HTERT RPE-1 (cell line): ENCODE measurements around the gene VAV3.

Experiments
- in situ Hi-C: fragments of 300-500 bp; cut with MboI; formaldehyde crosslinking; loops from 4 replicates; pipeline ENCODE4 v1.14.3; 2020; ENCODE audit warnings: low sequenced_read_pairs

Gene VAV3

GRCh38 chr1:107604825-107605224, 360.2 kb downstream of the VAV3 start:
- in situ Hi-C loops: no loop called here

- in situ Hi-C loops: no loop called here
Observed at GRCh38 chr1:107600607-107601160, 364.3 kb downstream of the VAV3 start.

- in situ Hi-C loops: no loop called here
Observed at GRCh38 chr1:107599220-107599619, 365.8 kb downstream of the VAV3 start.

- in situ Hi-C loops: no loop called here
Observed at GRCh38 chr1:107597290-107597689, 367.7 kb downstream of the VAV3 start.

GRCh38 chr1:107594536-107594935, 370.4 kb downstream of the VAV3 start:
- in situ Hi-C loops: no loop called here

GRCh38 chr1:107593501-107594209, 371.3 kb downstream of the VAV3 start:
- in situ Hi-C loops: no loop called here

GRCh38 chr1:107590900-107591622, 373.9 kb downstream of the VAV3 start:
- in situ Hi-C loops: no loop called here

- in situ Hi-C loops: no loop called here
Observed at GRCh38 chr1:107590087-107590486, 374.9 kb downstream of the VAV3 start.

GRCh38 chr1:107588321-107588720, 376.7 kb downstream of the VAV3 start:
- in situ Hi-C loops: no loop called here

GRCh38 chr1:107575226-107575625, 389.8 kb downstream of the VAV3 start:
- in situ Hi-C loops: no loop called here

- in situ Hi-C loops: no loop called here
Observed at GRCh38 chr1:107574044-107574443, 390.9 kb downstream of the VAV3 start.

GRCh38 chr1:107572674-107573211, 392.2 kb downstream of the VAV3 start:
- in situ Hi-C loops: no loop called here

- in situ Hi-C loops: no loop called here
Observed at GRCh38 chr1:107570768-107571167, 394.2 kb downstream of the VAV3 start.

- in situ Hi-C loops: no loop called here
Observed at GRCh38 chr1:107563441-107563840, 401.5 kb downstream of the VAV3 start.

- in situ Hi-C loops: no loop called here
Observed at GRCh38 chr1:107559881-107560280, 405.1 kb downstream of the VAV3 start.

- in situ Hi-C loops: no loop called here
Observed at GRCh38 chr1:107557095-107557494, 407.9 kb downstream of the VAV3 start.

GRCh38 chr1:107555578-107555977, 409.4 kb downstream of the VAV3 start:
- in situ Hi-C loops: no loop called here

GRCh38 chr1:107552781-107553180, 412.2 kb downstream of the VAV3 start:
- in situ Hi-C loops: no loop called here

- in situ Hi-C loops: no loop called here
Observed at GRCh38 chr1:107551456-107551855, 413.5 kb downstream of the VAV3 start.

- in situ Hi-C loops: no loop called here
Observed at GRCh38 chr1:107550358-107550757, 414.6 kb downstream of the VAV3 start.

GRCh38 chr1:107549152-107549810, 415.7 kb downstream of the VAV3 start:
- in situ Hi-C loops: no loop called here
